HG03095 (cell line): ENCODE measurements around the gene SNURF.
A peak's percentile ranks its signal among the peaks of the same experiment; 100 is the strongest.
"Not testable (repeated sequence)": the region's sequence is repeated elsewhere in the genome, so short reads cannot be mapped to it uniquely, and the experiment has no call there.

ENCODE experiments used
- ATAC-seq: cut with Tn5 transposase; IDR thresholded peaks from one replicate; pipeline ENCODE4 v1.9.1; 2021; ENCODE audit warnings: moderate library complexity; ENCODE audit not compliant: unreplicated experiment

The SNURF gene, protein sequence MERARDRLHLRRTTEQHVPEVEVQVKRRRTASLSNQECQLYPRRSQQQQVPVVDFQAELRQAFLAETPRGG

GRCh38 chr15:24954783-24955530 lies at the start of gene SNURF, which contains the start of gene SNRPN:
TSS of gene SNURF (plus strand) at chr15:24954987. CDS start at chr15:24955049, 62 bp downstream.
TSS of gene SNRPN (plus strand) at chr15:24954987. CDS start at chr15:24974454, 19,467 bp downstream.
- ATAC-seq: peak; percentile 72

DNA sequence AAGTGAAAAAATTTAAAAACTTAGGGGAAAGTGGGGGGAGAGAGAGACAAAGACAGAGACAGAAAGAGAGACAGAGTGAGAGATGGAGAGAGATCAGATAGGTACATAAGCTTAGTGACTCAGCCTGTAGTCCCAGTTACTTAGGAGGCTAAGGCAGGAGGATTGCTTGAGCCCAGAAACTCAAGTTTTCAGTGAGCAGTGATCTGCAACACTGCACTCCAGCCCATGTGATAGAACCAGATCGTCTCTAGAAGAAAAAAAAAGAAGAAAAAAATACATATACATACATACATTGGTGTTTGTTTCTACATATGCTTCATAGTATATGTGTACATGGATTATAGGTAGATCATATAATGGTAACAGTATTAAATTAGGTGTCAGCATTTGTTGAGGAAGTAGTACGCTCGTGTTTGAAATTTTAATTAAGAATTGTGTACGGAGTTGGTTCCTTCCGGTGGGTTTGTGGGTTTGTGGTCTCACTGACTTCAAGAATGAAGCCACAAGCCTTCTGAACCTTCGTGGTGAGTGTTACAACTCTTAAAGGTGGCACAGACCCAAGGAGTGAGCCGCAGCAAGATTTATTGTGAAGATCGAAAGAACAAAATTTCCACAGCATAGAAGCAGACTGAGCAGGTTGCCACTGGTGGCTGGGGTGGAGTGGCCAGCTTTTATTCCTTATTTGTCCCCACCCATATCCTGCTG lies 38.3 kb upstream of the SNURF start:
- ATAC-seq: no peak

DNA sequence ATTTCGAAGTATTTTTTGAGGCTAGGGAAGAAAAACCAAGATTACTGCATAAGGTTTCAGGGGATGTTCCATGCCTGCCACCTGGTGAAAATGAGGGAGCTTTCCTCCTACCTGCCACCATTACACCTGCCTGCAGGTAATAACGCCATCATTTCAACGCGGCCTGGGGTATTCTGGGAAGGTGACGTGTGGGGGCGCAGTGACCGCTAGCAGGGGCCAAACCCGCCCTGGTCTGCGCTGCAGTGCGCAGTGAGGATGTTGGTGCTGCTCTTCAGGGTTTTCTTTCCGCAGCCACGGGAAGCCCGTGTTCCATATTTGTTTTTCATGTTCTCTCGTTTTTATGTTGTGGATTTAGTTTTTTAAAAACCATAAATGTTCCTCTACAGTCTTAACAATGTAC lies 37.4 kb upstream of the SNURF start:
- ATAC-seq: no peak

DNA sequence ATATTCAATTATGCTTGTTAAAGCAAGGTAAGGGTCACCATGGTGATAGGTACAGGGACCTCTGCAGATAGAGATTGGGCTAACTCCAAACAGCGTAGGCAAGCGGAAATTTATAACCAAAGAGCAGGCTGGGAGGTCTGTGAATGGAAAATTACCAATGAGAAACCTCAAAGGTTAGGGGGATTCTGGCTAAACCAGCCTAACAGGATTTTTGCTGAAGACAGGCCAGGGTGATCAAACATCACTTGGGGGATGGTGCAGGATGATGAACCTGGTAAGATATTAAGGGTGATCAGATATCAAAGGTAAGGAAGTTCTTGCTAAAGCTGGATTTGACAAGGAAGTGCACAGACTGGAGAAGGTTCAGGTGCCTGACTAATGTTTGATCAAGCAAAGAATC lies 35.3 kb upstream of the SNURF start:
- ATAC-seq: no peak

DNA sequence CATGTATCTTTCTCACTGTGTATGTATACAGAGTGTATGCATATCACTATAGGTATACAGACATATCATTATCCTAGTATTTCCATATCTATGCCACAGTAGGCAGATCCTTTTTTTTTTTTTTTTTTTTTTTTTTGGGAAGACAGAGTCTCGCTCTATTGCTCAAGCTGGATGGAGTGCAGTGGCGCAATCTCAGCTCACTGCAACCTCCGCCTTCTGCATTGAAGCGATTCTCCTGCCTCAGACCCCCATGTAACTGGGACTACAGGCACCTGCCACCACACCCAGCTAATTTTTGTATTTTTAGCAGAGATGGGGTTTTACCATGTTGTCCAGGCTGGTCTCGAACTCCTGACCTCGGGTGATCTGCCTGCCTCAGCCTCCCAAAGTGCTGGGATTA lies 32.0 kb upstream of the SNURF start:
- ATAC-seq: not testable (repeated sequence)

GRCh38 chr15:24924153-24924552 lies 30.6 kb upstream of the SNURF start:
- no peak for ATAC-seq

GRCh38 chr15:24924621-24925020 lies 30.2 kb upstream of the SNURF start:
- no peak for ATAC-seq

DNA sequence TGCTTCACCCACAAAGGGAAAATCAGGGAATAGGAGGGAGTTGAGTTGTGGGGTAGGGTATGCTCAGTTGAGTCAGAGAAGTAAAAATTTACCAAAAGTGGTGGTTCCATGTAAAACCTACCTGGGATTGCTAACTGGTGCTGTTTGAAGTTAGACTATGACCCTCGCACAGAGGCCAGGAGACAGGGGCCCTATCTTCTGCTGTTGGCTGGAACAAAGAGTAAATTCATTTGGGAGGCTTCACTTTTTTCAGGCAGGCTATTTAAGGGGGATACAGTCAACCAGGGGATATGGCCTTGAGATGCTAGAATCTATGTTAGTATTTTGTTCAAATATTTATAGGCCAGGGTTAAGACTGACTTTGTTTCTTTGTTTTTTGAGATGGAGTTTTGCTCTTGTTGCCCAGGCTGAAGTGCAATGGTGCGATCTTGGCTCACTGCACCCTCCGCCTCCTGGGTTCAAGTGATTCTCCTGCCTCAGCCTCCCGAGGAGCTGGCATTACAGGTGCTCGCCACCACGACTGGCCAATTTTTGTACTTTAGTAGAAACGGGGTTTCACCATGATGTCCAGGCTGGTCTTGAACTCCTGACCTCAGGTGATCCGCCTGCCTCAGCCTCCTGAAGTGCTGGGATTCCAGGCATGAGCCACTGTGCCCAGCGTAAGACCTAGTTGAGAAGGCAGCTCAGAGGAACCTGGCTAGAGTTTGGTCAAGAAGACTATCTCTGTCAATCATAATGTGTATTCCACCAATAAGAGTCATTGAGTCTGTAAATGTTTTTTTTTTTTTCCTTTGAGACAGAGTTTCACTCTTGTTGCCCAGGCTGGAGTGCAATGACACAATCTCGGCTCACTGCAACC lies 22.7 kb upstream of the SNURF start:
- ATAC-seq: not testable (repeated sequence)

DNA sequence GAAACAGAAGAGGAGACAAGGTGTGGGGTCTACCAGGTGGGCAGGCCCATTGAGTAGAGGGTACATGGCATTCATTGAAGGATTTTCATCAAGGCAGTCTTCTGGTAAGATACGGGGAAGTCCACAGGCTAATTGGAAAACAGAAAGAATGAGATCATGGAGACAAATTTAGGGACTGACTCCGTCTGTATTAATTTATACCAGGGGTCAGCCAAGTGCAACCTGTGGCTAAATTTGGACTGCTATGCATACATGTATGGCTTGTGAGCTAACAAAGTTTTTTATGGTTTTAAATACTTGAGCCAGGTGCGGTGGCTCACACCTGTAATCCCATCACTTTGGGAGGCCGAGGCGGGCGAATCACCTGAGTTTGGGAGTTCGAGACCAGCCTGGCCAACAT lies 21.1 kb upstream of the SNURF start:
- ATAC-seq: no peak

GRCh38 chr15:24938224-24938623 lies 16.6 kb upstream of the SNURF start:
- ATAC-seq: not testable (repeated sequence)

DNA sequence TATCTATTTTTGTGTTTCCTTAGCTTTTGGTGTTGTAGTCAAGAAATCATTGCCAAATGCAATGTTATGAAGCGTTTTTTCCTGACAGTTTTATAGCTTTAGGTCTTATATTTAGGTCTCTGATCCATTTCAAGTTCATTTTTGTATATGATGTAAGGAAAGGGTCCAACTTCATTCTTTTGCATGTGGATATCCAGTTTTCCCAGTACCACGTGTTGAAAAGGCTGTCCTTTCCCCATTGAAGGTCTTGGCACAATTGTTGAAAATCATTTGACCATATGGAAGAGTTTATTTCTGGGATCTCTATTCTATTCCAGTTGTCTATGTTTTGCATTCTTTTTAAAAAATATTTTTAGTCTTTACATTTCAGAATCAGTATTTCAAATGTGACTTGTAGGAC lies 14.6 kb upstream of the SNURF start:
- ATAC-seq: no peak

DNA sequence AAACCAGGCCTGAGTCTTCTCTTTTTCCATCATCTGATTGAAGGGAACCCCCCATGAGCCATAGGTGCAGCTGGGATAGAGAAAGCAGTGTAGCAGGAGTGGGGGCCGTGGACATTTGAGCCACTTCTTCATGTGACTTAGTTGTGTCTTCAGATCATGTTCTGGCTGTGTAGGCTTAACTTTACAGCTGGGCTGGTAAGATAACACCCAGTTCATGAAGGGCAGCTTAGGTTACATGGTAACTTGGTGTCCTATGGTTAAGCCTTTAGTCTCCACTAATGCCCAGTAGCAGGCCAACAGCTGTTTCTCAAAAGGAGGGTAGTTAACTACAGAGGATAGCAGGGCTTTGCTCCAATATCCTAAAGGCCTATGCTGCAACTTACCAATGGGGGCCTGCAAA lies 11.4 kb upstream of the SNURF start:
- ATAC-seq: no peak

- no peak for ATAC-seq
These were observed 9.8 kb upstream of the SNURF start for GRCh38 chr15:24944954-24945353.

- ATAC-seq: no peak
These were observed 9.1 kb upstream of the SNURF start for GRCh38 chr15:24945711-24946110.

DNA sequence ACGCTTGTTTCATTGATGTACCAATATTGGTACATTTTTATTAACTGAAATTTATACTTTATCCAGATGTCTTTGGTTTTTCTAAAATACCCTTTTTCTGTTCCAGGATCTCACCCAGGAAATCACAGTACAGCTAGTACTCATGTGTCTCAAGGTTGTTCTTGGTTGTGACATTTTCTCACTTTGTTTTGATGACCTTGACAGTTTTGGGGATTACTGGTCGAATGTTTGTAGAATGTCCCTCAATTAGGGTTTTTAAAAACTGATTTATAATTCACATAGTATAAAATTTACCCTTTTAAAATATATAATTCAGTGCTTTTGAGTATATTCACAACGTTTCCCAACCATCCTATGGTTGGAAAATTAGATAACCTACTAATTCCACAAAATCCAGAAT lies 6.3 kb upstream of the SNURF start:
- no peak for ATAC-seq

DNA sequence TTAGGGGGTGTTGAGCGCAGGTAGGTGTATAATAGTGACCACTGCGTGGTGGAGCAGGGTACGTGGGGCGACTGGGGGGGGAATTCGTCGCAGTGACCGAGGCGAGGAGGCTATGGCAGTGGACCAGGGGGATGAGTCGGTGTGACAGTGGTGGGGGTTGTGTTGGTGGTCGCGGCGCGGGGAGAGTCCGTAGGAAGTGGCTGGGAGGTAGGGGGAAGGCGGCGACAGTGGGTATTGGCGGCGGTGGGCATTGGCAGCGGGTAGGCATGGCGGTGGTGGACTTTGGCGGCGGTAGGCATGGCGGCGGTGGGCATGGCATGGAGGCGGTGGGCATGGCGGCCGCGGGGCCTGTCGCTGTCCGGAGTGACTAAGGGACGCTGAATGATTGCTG lies 739 bp downstream of the SNURF start:
- ATAC-seq: no peak

DNA sequence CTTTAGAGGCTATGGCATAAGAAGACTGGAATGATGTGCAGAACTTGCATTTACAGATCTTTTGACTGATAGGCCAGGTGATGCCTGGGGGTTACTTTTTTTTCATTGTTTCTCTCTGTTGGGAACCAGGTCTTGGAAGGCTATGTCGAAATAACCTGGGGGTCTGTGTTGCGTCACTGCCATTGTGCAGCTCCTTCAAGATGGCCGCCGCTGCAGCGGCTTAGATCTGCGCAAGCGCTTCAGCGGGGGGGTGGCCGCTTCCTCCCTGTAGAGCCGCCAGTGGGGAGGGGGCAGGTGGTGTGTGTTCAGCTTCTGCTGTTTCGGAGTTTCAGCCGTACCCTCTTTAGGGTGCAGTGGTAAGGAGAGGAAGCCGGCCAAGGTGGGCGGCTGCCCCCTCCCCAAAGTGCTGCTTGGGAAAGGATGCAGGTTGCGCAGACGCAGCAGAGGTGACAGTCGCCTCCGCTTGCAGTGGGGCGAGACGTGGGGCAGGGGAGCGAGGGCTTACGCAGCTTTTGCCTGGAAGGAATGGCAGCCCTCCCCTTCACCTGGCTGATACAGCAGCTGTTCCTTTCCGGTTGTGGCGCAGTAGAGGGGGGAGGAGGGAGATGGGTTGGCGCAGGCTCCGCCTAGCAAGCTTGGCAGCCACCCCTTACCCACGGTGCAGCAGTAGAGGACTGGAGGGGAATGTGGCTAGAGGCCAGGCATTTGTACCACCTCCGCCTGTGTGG lies 1.5 kb downstream of the SNURF start:
- ATAC-seq: peak; percentile 70

GRCh38 chr15:24957691-24958090 lies 2.9 kb downstream of the SNURF start:
- no peak for ATAC-seq

- no peak for ATAC-seq
These were observed 7.2 kb downstream of the SNURF start for GRCh38 chr15:24961967-24962366.

GRCh38 chr15:24962880-24963279 lies 8.1 kb downstream of the SNURF start:
- no peak for ATAC-seq
